Transverse colon (tissue), 4 donors: ENCODE results near the gene TMEM174. TPM values are rescaled to one million over a fixed set of nuclear protein-coding genes. Genes with fewer than 3 reads are reported as not detected.

Source experiments
- DNase-seq: peaks from one replicate; pipeline ENCODE4 v3.0.0-alpha.2; 2019
- H3K27ac ChIP-seq, 4 donors: fragments of 200-600 bp; sonication (generic); 2 replicates each; pipeline ENCODE4 v1.5.1; 2016 to 2018; ENCODE audit warnings: inconsistent platforms in 4 of 4
- H3K27me3 ChIP-seq: fragments of 200-600 bp; sonication (generic); 2 replicates; pipeline ENCODE4 v1.5.1; 2017; ENCODE audit warnings: inconsistent platforms
- H3K36me3 ChIP-seq, 4 donors: fragments of 200-600 bp; sonication (generic); 2 replicates each; pipeline ENCODE4 v1.5.1; 2017 to 2019; ENCODE audit warnings: inconsistent platforms in 4 of 4
- H3K4me1 ChIP-seq, 4 donors: fragments of 200-600 bp; sonication (generic); 2 replicates each; pipeline ENCODE4 v1.5.1; 2017 to 2020; ENCODE audit warnings: inconsistent platforms in 4 of 4
- H3K4me3 ChIP-seq, 4 donors: fragments of 200-600 bp; sonication (generic); 1 replicate in 1 of 4; 2 replicates in 3 of 4; pipeline versions ENCODE4 v1.5.1 to v1.6.1; 2017 to 2019; ENCODE audit warnings: inconsistent platforms in 4 of 4
- H3K9me3 ChIP-seq, 2 donors: fragments of 200-600 bp; sonication (generic); 2 replicates each; pipeline ENCODE4 v1.5.1; 2017 to 2019; ENCODE audit warnings: inconsistent platforms in 2 of 2
- CTCF ChIP-seq, 5 experiments: fragments of 200-600 bp in 3 of 5; fragments of 450-650 bp in 2 of 5; sonication (generic) in 3 of 5; IDR thresholded peaks; 1 replicate in 2 of 5; 2 replicates in 3 of 5; pipeline ENCODE4 v1.5.1; 2016 to 2017; ENCODE audit warnings: antibody characterized with exemption in 5 of 5, inconsistent platforms in 3 of 5, mild to moderate bottlenecking in 2 of 5, moderate library complexity in 1 of 5
- EP300 ChIP-seq: sonication (generic); formaldehyde crosslinking; IDR thresholded peaks from one replicate; pipeline ENCODE4 v1.6.1; 2017; ENCODE audit warnings: antibody characterized with exemption, low read depth
- POLR2A ChIP-seq: fragments of 450-650 bp; IDR thresholded peaks from one replicate; pipeline ENCODE4 v1.6.1; 2016; ENCODE audit warnings: antibody characterized with exemption, mild to moderate bottlenecking, moderate library complexity
- POLR2AphosphoS5 ChIP-seq, 3 donors: sonication (generic); formaldehyde crosslinking; IDR thresholded peaks; one replicate each; pipeline ENCODE4 v1.6.1; 2016; ENCODE audit warnings: antibody characterized with exemption in 3 of 3
- WGBS, 2 donors: methylation state at CpG; one replicate each; pipeline ENCODE4 v1.1.5; 2018; ENCODE audit warnings: low coverage in 1 of 2; 5-methylcytosine and 5-hydroxymethylcytosine counted together
- in situ Hi-C, 4 donors: fragments of 200-750 bp; cut with MboI; loops; one replicate each; pipeline versions ENCODE4 v1.15.0 to v1.15.1; 2017; ENCODE audit warnings: low sequenced_read_pairs in 3 of 4, low pct_ligation_motif_present in 1 of 4, low pct_unique_long_range_greater_than_20kb in 1 of 4
- intact Hi-C: fragments of 100-400 bp; cut with DNase I; formaldehyde crosslinking; loops from one replicate; pipeline ENCODE4 v1.15.1; 2023; ENCODE audit warnings: low total_unique reads
- total RNA-seq, 4 donors: library from RNA; depleted of rRNA; stranded (reverse); fragments of >200 nt; gene quantifications; one replicate each; pipeline ENCODE4 v1.1.0, GENCODE V29; 2016

The TMEM174 gene
- total RNA-seq, 4 donors from 2014 or later: 0.64 TPM; not detected in 3

GRCh38 chr5:73151766-73152410, 21.1 kb upstream of the TMEM174 start:
- no peaks in the 10 kb centered on the region for H3K27me3 ChIP-seq
- 70 to 73% methylated on average over 3 to 5 of the region's 5 CpGs for WGBS, 2 donors
- H3K4me1 ChIP-seq: peaks cover 0 to 12% (median 2%) of the 10 kb centered on the region in 4 donors
- no peaks in the 10 kb centered on the region for H3K9me3 ChIP-seq
- DNase-seq: no peak
- H3K27ac ChIP-seq: no peak overlapping the region
- H3K36me3 ChIP-seq: no peaks in the 10 kb centered on the region
- H3K4me3 ChIP-seq: no peak overlapping the region
- intact Hi-C loops (no loop called here), in situ Hi-C loops (no loop called here)
- no peak for TF ChIP-seq CTCF (IDR thresholded peaks at IDR 0.05)
- TF ChIP-seq POLR2AphosphoS5 (IDR thresholded peaks at IDR 0.05): no peak
- no peak for TF ChIP-seq EP300

GRCh38 chr5:73152411-73153388, 20.3 kb upstream of the TMEM174 start:
- H3K27me3 ChIP-seq: no peaks in the 10 kb centered on the region
- H3K9me3 ChIP-seq: no peaks in the 10 kb centered on the region
- intact Hi-C loops: no loop called here
- no peak overlapping the region for H3K27ac ChIP-seq
- TF ChIP-seq EP300 (no peak), POLR2AphosphoS5 (IDR thresholded peaks at IDR 0.05) (no peak), CTCF (IDR thresholded peaks at IDR 0.05) (peak in 2 of 5 experiments; percentile 9 to 14), POLR2A (no peak)
- no peak overlapping the region for H3K4me3 ChIP-seq
- 69 to 78% methylated on average over 5 to 14 of the region's 14 CpGs for WGBS, 2 donors
- peaks cover 0 to 12% (median 2%) of the 10 kb centered on the region in 4 donors for H3K4me1 ChIP-seq
- in situ Hi-C loops: no loop called here
- no peaks in the 10 kb centered on the region for H3K36me3 ChIP-seq
- no peak for DNase-seq

- in situ Hi-C loops: no loop called here
- DNase-seq: no peak
- TF ChIP-seq EP300: no peak
- TF ChIP-seq CTCF (IDR thresholded peaks at IDR 0.05): no peak
- no peak for TF ChIP-seq POLR2A
- no peak for TF ChIP-seq POLR2AphosphoS5 (IDR thresholded peaks at IDR 0.05)
- no peaks in the 10 kb centered on the region for H3K36me3 ChIP-seq
- intact Hi-C loops: no loop called here
- no peaks in the 10 kb centered on the region for H3K27me3 ChIP-seq
- peaks cover 0 to 12% (median 2%) of the 10 kb centered on the region in 4 donors for H3K4me1 ChIP-seq
- no peaks in the 10 kb centered on the region for H3K9me3 ChIP-seq
- no peak overlapping the region for H3K27ac ChIP-seq
- H3K4me3 ChIP-seq: no peak overlapping the region
- WGBS, 2 donors: 65 to 79% methylated on average over 6 to 7 of the region's 7 CpGs
Measured at GRCh38 chr5:73153513-73153912, 19.5 kb upstream of the TMEM174 start.
